Neutrophil (primary cell): ENCODE measurements around the gene TSKU.

ENCODE experiments used
- H3K27ac ChIP-seq: fragments of 200-600 bp; sonication (generic); 2 replicates; pipeline ENCODE4 v1.5.1; 2016; ENCODE audit warnings: mild to moderate bottlenecking, moderate library complexity
- H3K27me3 ChIP-seq: fragments of 200-600 bp; sonication (generic); 2 replicates; pipeline ENCODE4 v1.6.0; 2016; ENCODE audit warnings: mild to moderate bottlenecking
- H3K36me3 ChIP-seq: fragments of 200-600 bp; sonication (generic); 2 replicates; pipeline ENCODE4 v1.5.1; 2017
- H3K4me1 ChIP-seq, 2 experiments: fragments of 200-600 bp in 1 of 2; sonication (generic) in 1 of 2; 1 replicate in 1 of 2; 2 replicates in 1 of 2; pipeline versions ENCODE4 v1.5.1 to v1.6.1; 2013 to 2016; ENCODE audit warnings: low read depth in 1 of 2, low read length in 1 of 2, mild to moderate bottlenecking in 1 of 2, moderate library complexity in 1 of 2; ENCODE audit not compliant: control insufficient read depth in 1 of 2, insufficient read depth in 1 of 2
- H3K4me3 ChIP-seq, 2 experiments: fragments of 200-600 bp in 1 of 2; sonication (generic) in 1 of 2; 1 replicate in 1 of 2; 2 replicates in 1 of 2; pipeline ENCODE4 v1.5.1; 2013 to 2016; ENCODE audit warnings: low read depth in 1 of 2, low read length in 1 of 2, mild to moderate bottlenecking in 1 of 2, moderate library complexity in 1 of 2
- H3K9me3 ChIP-seq: fragments of 200-600 bp; sonication (generic); 2 replicates; pipeline ENCODE4 v1.5.1; 2016
- TF ChIP-seq, protein P1 (sequence below): fragments of 200-600 bp; sonication (generic); IDR thresholded peaks from 2 replicates; pipeline ENCODE4 v1.5.1; 2016; ENCODE audit warnings: antibody characterized with exemption

TSKU gene

DNA sequence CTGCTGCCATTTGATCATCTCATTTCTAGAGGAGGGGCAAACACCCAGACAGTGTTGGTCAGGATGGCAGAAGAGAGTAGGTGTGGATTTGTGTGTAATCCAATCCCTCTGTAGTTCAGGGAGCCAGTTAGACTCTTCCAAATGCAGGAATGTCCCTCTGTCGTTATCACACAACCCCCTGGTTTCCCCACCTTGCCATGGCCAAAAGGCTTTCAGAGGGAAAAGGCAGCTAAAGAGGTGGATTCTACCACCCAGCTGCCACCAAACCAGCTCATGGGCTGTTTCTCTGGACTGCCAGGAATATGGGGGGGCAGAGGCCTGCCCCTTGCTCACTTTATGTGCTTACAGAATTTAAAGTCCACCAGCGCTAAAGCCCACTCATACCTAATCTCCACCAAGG lies 18.1 kb downstream of the TSKU start:
- peaks cover 68% of the 10 kb centered on the region for H3K27me3 ChIP-seq
- H3K27ac ChIP-seq: no peak overlapping the region
- H3K4me1 ChIP-seq: peaks cover 9 to 10% of the 10 kb centered on the region in 2 experiments
- H3K36me3 ChIP-seq: no peaks in the 10 kb centered on the region
- H3K9me3 ChIP-seq: no peaks in the 10 kb centered on the region
- TF ChIP-seq, protein P1, sequence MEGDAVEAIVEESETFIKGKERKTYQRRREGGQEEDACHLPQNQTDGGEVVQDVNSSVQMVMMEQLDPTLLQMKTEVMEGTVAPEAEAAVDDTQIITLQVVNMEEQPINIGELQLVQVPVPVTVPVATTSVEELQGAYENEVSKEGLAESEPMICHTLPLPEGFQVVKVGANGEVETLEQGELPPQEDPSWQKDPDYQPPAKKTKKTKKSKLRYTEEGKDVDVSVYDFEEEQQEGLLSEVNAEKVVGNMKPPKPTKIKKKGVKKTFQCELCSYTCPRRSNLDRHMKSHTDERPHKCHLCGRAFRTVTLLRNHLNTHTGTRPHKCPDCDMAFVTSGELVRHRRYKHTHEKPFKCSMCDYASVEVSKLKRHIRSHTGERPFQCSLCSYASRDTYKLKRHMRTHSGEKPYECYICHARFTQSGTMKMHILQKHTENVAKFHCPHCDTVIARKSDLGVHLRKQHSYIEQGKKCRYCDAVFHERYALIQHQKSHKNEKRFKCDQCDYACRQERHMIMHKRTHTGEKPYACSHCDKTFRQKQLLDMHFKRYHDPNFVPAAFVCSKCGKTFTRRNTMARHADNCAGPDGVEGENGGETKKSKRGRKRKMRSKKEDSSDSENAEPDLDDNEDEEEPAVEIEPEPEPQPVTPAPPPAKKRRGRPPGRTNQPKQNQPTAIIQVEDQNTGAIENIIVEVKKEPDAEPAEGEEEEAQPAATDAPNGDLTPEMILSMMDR: no peak
- H3K4me3 ChIP-seq: no peak overlapping the region

DNA sequence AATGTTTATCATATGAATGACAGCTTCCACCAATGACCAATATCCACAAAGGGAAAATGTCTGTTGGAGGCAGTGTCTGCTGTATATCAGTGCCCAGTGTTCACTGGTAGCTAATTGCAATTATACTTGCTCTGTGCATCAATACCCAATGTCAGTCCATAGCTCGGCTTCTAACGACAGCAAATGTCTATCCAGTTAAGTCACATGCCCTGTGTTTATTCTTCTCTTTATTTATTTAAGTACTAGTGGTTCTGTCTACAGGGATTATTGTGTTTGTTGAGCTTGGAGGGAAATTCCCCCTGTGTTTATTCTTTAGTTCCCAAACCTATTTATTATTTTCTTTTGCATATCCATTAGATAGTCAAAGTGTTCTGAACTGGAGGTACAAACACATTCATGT lies 18.6 kb downstream of the TSKU start:
- TF ChIP-seq, protein P1: no peak

DNA sequence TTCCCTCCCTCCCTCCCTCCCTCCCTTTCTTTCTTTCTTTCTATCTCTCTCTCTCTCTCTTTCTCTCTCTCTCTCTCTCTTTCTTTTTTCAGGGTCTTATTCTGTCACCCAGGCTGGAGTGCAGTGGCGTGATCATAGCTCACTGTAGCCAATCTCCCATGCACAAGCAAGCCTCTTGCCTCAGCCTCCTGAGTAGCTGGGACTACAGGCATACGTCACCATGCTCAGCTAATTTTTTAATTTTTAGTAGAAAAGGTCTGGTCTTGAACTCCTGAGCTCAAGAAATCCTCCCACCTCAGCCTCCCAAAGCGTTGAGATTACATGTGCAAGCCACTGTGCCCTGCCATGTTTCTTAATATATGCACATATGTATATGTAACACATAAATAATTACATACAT lies 19.0 kb downstream of the TSKU start:
- TF ChIP-seq, protein P1: no peak
- no peak overlapping the region for H3K27ac ChIP-seq
- no peaks in the 10 kb centered on the region for H3K36me3 ChIP-seq
- peaks cover 71% of the 10 kb centered on the region for H3K27me3 ChIP-seq
- H3K4me3 ChIP-seq: no peak overlapping the region
- peaks cover 9 to 11% of the 10 kb centered on the region in 2 experiments for H3K4me1 ChIP-seq
- no peaks in the 10 kb centered on the region for H3K9me3 ChIP-seq

More for the DNA sequence above, 18.6 kb downstream of the TSKU start:
- H3K27ac ChIP-seq: no peak overlapping the region
- peaks cover 9 to 10% of the 10 kb centered on the region in 2 experiments for H3K4me1 ChIP-seq
- no peaks in the 10 kb centered on the region for H3K36me3 ChIP-seq
- H3K27me3 ChIP-seq: peaks cover 69% of the 10 kb centered on the region
- no peak overlapping the region for H3K4me3 ChIP-seq
- H3K9me3 ChIP-seq: no peaks in the 10 kb centered on the region

DNA sequence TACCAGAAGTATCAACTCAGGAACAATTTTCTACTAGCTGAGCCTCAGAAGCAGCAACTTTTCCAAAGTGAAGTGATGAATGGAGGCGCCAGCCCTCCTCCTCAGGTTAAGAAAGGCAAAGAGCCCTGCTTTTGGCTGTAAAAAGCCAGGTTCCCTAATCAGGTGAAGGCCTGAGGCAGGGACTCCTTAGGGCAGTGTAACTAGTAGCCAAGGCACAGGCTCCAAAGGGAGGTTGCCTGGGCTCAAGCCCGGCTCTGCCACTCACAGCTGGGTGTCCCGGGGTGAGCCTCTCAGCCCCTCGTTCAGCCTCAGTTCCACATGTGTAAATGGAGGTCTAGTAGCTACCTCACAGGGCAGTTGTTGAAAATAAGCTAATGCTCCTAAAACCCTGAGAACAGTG lies 19.5 kb downstream of the TSKU start:
- peaks cover 74% of the 10 kb centered on the region for H3K27me3 ChIP-seq
- no peaks in the 10 kb centered on the region for H3K9me3 ChIP-seq
- TF ChIP-seq, protein P1: no peak
- no peaks in the 10 kb centered on the region for H3K36me3 ChIP-seq
- H3K27ac ChIP-seq: no peak overlapping the region
- H3K4me3 ChIP-seq: no peak overlapping the region
- peaks cover 9 to 16% of the 10 kb centered on the region in 2 experiments for H3K4me1 ChIP-seq

DNA sequence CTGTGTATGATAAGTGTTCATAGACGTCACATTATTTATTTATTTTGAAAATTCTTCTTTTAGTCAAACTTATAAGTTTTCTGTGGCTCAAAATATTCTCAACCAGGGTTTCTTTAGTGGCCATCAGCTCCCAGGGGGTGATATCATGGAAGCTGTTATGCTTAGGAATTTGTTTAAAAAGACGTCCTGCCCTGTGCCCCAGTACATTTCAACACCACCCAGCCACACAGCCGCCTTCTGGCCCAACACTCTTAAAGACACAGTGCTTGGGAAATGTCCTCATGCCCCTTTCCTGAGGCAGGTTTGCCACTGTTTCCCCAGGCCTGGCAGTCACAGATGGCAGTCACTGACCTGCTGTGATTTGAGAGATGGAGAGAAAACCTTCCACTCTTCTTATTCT lies 19.9 kb downstream of the TSKU start:
- TF ChIP-seq, protein P1: no peak
- H3K4me1 ChIP-seq: peaks cover 9 to 17% of the 10 kb centered on the region in 2 experiments
- H3K27ac ChIP-seq: no peak overlapping the region
- H3K36me3 ChIP-seq: no peaks in the 10 kb centered on the region
- peaks cover 70% of the 10 kb centered on the region for H3K27me3 ChIP-seq
- no peaks in the 10 kb centered on the region for H3K9me3 ChIP-seq
- H3K4me3 ChIP-seq: no peak overlapping the region
